NT2/D1 (cell line): Measurements from ENCODE around the gene TCF4.

Source experiments
- YY1 ChIP-seq: IDR thresholded peaks from 2 replicates; pipeline ENCODE4 v1.6.1; 2011; ENCODE audit not compliant: insufficient read length, insufficient read depth
- ZNF274 ChIP-seq: IDR thresholded peaks from 2 replicates; pipeline ENCODE4 v1.6.1; 2011; ENCODE audit warnings: mild to moderate bottlenecking, low read depth, low read length

DNA sequence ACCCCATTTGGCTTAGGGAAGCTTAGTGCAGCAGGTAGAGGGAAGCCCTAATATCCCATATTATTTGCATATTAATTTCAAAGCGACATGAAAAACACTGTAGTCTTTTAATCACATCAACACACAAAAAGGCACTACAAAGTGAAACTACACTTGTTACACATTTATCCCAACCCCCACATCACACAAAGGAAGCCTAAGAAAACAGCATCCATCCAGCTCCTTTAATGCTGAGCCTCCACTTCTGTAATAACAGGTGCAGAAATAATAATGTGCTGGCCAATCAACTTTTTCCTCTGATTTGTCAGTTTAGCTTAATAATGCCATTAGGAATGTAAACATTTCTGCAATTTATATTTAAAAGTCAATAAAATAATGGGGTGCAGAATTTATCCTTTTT lies 274.0 kb downstream of the TCF4 start:
- TF ChIP-seq YY1 (no peak), ZNF274 (no peak)
